MCF 10A (cell line): ENCODE results near the gene TSPAN11. TPM values are rescaled to one million over a fixed set of nuclear protein-coding genes. Genes with fewer than 3 reads are reported as not detected.

Experiments
- BruUV-seq: library from RNA; stranded (reverse); fragments of 400-500 nt; replicated peaks from 2 replicates; lab custom pipeline; 2021; lab: Mats Ljungman, UMichigan
- CTCF ChIA-PET: fragments of 300-600 bp; sonication (Branson Sonifier 250); formaldehyde crosslinking; extraction: SDS; loops from one replicate; lab custom pipeline; 2021; ENCODE audit warnings: antibody characterized with exemption, inconsistent platforms; lab: Yijun Ruan, JAX
- POLR2A ChIA-PET: fragments of 300-600, 350-650 bp; sonication (Branson Sonifier 250); formaldehyde crosslinking; extraction: SDS; loops from one replicate; lab custom pipeline; 2020; ENCODE audit warnings: antibody characterized with exemption, inconsistent platforms; lab: Yijun Ruan, JAX
- DNase-seq: peaks from one replicate; pipeline ENCODE4 v3.0.0-alpha.2; 2018; ENCODE audit not compliant: unreplicated experiment
- H3K27ac Mint-ChIP-seq: one replicate; pipeline ENCODE4 v1.8.0; 2022; ENCODE audit warnings: mild to moderate bottlenecking, low read depth, mixed read lengths; ENCODE audit not compliant: unreplicated experiment
- H3K27me3 Mint-ChIP-seq: one replicate; pipeline ENCODE4 v1.8.0; 2022; ENCODE audit warnings: mixed read lengths; ENCODE audit not compliant: insufficient read depth, unreplicated experiment
- H3K36me3 Mint-ChIP-seq: one replicate; pipeline ENCODE4 v1.8.0; 2022; ENCODE audit warnings: mild to moderate bottlenecking, moderate library complexity, mixed read lengths; ENCODE audit not compliant: insufficient read depth, unreplicated experiment
- H3K4me1 Mint-ChIP-seq: one replicate; pipeline ENCODE4 v1.8.0; 2022; ENCODE audit warnings: mixed read lengths; ENCODE audit not compliant: insufficient read depth, unreplicated experiment
- H3K4me3 Mint-ChIP-seq: one replicate; pipeline ENCODE4 v1.8.0; 2022; ENCODE audit warnings: mild to moderate bottlenecking, moderate library complexity, mixed read lengths; ENCODE audit not compliant: unreplicated experiment
- H3K9me3 Mint-ChIP-seq: one replicate; pipeline ENCODE4 v1.8.0; 2022; ENCODE audit warnings: mixed read lengths; ENCODE audit not compliant: unreplicated experiment
- intact Hi-C: fragments of 100-400 bp; cut with micrococcal nuclease; formaldehyde crosslinking; loops from 2 replicates; pipeline ENCODE4 v1.14.1; 2022
- total RNA-seq: library from RNA; stranded (reverse); gene quantifications from 2 replicates; pipeline ENCODE4 v1.2.3, GENCODE V29; 2022
- TF ChIP-seq, protein P1 (sequence below): fragments of 200-600 bp; IDR thresholded peaks from one replicate; pipeline ENCODE4 v1.8.0; 2022; ENCODE audit warnings: antibody characterized with exemption, mild to moderate bottlenecking; ENCODE audit not compliant: unreplicated experiment

Gene TSPAN11
- total RNA-seq, 1 experiment from 2014 or later = not detected

DNA sequence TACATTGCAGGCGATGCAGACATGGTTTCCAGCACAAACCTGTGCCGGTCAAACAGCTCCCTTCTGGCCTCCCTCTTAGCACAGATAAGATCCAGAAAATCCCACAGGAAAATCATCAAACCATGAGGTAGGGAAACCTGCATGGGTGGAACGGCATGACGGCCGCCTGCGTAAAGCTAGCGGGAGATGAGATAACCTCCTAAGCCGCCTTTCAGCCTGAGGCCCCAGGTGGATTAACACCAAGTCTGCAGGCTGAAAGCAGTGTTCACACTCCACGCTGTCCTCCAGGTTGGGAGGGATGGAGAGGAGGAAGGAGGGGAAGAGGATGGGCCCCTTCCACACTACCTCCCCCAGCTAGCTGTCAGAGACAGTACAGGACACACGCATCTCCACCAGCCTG is 63.8 kb downstream of the TSPAN11 start:
- H3K9me3 Mint-ChIP-seq = no peaks in the 10 kb centered on the region
- H3K27me3 Mint-ChIP-seq = no peaks in the 10 kb centered on the region
- H3K36me3 Mint-ChIP-seq = no peaks in the 10 kb centered on the region
- TF ChIP-seq, protein P1, sequence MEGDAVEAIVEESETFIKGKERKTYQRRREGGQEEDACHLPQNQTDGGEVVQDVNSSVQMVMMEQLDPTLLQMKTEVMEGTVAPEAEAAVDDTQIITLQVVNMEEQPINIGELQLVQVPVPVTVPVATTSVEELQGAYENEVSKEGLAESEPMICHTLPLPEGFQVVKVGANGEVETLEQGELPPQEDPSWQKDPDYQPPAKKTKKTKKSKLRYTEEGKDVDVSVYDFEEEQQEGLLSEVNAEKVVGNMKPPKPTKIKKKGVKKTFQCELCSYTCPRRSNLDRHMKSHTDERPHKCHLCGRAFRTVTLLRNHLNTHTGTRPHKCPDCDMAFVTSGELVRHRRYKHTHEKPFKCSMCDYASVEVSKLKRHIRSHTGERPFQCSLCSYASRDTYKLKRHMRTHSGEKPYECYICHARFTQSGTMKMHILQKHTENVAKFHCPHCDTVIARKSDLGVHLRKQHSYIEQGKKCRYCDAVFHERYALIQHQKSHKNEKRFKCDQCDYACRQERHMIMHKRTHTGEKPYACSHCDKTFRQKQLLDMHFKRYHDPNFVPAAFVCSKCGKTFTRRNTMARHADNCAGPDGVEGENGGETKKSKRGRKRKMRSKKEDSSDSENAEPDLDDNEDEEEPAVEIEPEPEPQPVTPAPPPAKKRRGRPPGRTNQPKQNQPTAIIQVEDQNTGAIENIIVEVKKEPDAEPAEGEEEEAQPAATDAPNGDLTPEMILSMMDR = no peak
- no peak for DNase-seq
- ChIA-PET CTCF (interaction anchor here (1.0 to 2.4 kb wide), 6 partner anchors 10 to 144 kb away, joined by 3 to 16 read pairs (median 8); no protein-coding TSS in a partner anchor), POLR2A (interaction anchor here (1.1 kb wide), 1 partner anchor 148 kb away, joined by 3 read pairs; no protein-coding TSS in a partner anchor)
- no peak overlapping the region for H3K27ac Mint-ChIP-seq
- peaks cover 5% of the 10 kb centered on the region for H3K4me1 Mint-ChIP-seq
- BruUV-seq = no TSS peak
- H3K4me3 Mint-ChIP-seq = no peak overlapping the region
- intact Hi-C loops = no loop called here

DNA sequence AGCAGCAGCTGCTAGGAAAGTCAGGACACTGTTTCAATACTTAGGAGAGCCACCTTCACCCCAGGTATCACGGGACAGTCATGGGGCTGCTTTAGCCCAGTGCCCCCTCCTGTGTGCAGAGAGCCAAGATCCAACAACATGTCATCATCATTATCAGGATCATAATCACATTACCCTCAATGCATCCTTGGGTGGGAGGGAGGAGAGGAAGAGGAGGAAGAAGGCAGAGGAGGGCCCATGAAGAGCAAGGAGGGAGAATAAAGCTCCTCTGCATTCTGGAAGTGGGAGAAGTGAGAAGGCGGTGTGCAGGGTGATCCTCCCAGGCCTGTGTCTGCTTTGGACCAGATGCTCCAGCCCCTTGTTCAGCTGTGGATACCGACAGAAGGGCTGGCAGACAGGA is 64.2 kb downstream of the TSPAN11 start:
- H3K36me3 Mint-ChIP-seq = no peaks in the 10 kb centered on the region
- no peak for DNase-seq
- TF ChIP-seq, protein P1 = no peak
- ChIA-PET POLR2A (interaction anchor here (1.1 kb wide), 1 partner anchor 148 kb away, joined by 3 read pairs; no protein-coding TSS in a partner anchor), CTCF (interaction anchor here (1.7 to 2.4 kb wide), 3 partner anchors 19 to 142 kb away, joined by 4 to 14 read pairs (median 12); no protein-coding TSS in a partner anchor)
- H3K9me3 Mint-ChIP-seq = no peaks in the 10 kb centered on the region
- BruUV-seq = no TSS peak
- intact Hi-C loops = no loop called here
- no peak overlapping the region for H3K27ac Mint-ChIP-seq
- peaks cover 5% of the 10 kb centered on the region for H3K4me1 Mint-ChIP-seq
- H3K27me3 Mint-ChIP-seq = no peaks in the 10 kb centered on the region
- H3K4me3 Mint-ChIP-seq = no peak overlapping the region

DNA sequence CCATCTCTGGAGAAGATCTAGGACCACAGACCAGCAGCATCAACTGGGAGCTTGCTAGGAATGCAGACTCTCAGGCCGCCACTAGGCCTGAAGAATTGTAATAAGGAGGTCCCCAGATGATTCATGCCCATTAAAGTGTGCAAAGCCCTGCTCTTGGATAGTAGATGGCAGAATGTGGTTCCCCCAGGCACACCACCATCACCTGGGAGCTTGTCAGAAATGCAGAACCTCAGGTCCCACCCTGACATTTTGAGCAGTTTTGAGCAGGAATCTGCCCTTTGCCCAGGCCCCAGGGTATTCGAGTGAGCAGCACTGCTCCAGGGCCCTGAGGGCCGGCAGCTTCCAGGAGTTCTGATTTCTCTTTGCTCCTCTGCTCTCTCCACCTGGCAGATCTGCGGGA is 64.9 kb downstream of the TSPAN11 start:
- H3K27ac Mint-ChIP-seq = no peak overlapping the region
- H3K4me3 Mint-ChIP-seq = no peak overlapping the region
- TF ChIP-seq, protein P1 = no peak
- no peaks in the 10 kb centered on the region for H3K36me3 Mint-ChIP-seq
- POLR2A ChIA-PET = no interaction called here
- no TSS peak for BruUV-seq
- H3K4me1 Mint-ChIP-seq = peaks cover 5% of the 10 kb centered on the region
- intact Hi-C loops = no loop called here
- no peaks in the 10 kb centered on the region for H3K9me3 Mint-ChIP-seq
- no peak for DNase-seq
- no peaks in the 10 kb centered on the region for H3K27me3 Mint-ChIP-seq
- CTCF ChIA-PET = interaction anchor here (0.6 to 2.4 kb wide), 3 partner anchors 14 to 140 kb away, joined by 4 to 12 read pairs (median 4); no protein-coding TSS in a partner anchor

DNA sequence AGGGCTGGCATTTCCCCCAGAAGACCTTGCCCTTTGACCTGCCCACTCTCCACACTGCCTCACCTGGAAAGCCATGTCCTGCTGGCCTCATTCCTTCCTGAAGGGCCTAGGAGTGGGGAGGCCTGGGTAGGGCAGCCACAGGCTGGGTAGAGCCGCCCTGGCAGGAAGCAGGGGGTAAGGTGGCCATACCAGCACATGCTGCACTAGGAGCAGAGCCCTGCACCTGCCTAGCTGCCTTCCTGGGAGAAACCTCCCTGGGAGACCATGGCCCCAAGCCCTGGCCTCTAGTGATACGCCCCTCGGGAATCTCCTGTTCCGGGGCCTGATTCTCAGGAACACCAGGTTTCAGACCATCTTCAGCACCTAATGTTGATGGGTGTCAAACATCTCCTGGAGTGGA is 65.8 kb downstream of the TSPAN11 start:
- no TSS peak for BruUV-seq
- no peaks in the 10 kb centered on the region for H3K36me3 Mint-ChIP-seq
- H3K4me1 Mint-ChIP-seq = peaks cover 5% of the 10 kb centered on the region
- no peak overlapping the region for H3K4me3 Mint-ChIP-seq
- H3K27ac Mint-ChIP-seq = no peak overlapping the region
- TF ChIP-seq, protein P1 = no peak
- no peaks in the 10 kb centered on the region for H3K27me3 Mint-ChIP-seq
- H3K9me3 Mint-ChIP-seq = no peaks in the 10 kb centered on the region
- intact Hi-C loops = no loop called here
- ChIA-PET CTCF (interaction anchor here (2.4 kb wide), 1 partner anchor 141 kb away, joined by 12 read pairs; no protein-coding TSS in a partner anchor), POLR2A (no interaction called here)
- DNase-seq = no peak
